Fibroblast of skin of right quadriceps (primary cell): ENCODE measurements around the gene BMI1.

Source experiments
- DNase-seq: peaks from one replicate; pipeline ENCODE4 v3.0.0-alpha.2; 2013

The BMI1 gene

GRCh38 chr10:22368981-22369380 is 48.1 kb downstream of the BMI1 start:
- no peak for DNase-seq

DNA sequence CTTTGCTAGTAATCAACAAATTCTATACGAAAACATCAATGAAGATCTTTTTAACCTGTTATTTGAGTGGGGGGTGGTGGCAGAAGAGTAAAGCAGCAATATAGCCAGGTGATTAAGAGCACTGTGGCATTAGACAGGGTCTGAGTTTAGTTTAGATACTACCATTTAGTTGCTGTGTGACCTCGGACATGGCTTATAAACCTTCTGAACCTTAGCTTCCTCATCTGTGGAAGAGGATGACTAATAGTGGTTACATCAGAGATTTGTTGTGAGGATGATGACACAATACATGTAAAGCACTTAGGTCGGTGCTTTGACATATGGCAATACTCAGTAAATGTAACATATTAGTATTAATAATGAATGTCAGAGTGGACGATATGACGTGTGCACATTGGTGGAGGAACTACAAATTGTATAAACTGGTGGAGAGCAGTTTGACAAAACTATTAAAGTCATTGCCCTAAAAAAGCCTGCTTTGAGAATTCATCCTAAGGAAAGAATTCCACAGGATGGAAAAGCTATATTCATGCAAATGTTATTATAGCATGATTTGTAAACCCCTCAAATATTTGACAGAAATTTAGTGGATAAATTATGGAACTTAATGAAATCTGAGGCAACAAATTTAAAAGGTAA is 48.7 kb downstream of the BMI1 start:
- DNase-seq, result peak; percentile 22

DNA sequence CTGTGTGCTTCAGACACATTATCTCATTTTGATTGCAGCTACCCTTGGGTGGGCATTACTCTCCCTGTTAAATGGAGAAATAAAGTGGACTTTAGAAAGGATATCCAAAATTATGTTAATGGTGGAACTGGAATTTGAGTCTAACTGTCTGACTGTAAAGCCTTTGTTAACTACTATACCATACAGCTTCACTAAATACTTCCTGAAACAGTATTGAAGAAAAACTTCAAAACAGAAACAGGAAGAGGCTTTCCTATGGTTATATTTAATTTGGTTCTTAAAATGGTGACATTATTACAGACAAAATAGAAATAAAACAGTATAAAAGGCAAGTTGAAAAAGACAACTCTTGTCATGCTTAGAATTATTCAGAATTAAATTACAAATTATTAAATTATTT is 49.4 kb downstream of the BMI1 start:
- no peak for DNase-seq

DNA sequence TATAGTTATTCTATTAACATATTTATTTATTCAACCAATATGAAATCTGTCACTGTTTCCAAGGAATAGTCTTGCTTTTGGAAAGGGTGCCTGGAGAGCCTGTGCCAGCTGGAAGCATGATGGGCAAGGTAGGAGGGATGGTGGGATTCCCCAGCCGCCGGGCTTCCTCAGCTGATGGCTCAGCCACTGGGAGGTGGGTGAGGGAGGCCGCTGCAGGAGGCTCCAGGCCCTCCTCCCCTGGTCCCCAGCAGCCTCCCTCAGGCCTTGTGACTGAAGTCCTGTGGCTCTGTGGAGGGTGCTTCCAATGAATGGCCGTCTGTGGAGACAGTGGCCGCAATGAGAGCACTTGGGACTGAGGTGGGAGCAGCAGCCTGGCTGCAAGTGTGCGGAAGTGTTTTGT is 51.4 kb downstream of the BMI1 start:
- no peak for DNase-seq

GRCh38 chr10:22372917-22373316 is 52.0 kb downstream of the BMI1 start:
- peak; percentile 44 for DNase-seq

GRCh38 chr10:22374489-22375126 is 53.7 kb downstream of the BMI1 start:
- no peak for DNase-seq

GRCh38 chr10:22379059-22379458 is 58.2 kb downstream of the BMI1 start:
- DNase-seq, result no peak
